ENCODE measurements around the gene PTPRT. TPM values are rescaled to one million over a fixed set of nuclear protein-coding genes. Genes with fewer than 3 reads are reported as not detected.
"Not testable (repeated sequence)": the region's sequence is repeated elsewhere in the genome, so short reads cannot be mapped to it uniquely, and the experiment has no call there.

Gene PTPRT
- total RNA-seq, 1 donor from 2014 or later, result not detected

DNA sequence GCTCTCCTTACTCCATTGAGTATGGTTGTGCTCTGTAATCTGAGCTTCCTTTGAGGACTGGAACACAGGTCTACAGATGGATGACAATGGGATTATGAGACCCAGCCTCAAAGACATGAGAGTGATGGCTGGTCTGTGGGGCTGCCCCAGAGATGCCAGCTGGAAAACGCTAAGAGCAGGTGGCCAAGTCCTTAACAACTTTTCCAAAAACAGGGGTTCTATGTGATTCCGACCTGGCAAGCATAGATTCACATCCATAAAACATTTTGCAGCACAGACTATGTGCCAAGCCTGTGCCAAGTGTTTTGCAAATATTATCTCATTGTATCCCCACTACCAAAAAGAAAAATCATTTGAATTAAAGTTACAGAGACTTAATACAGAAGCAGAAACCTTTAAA, 270.4 kb downstream of the PTPRT start:
- TF ChIP-seq, protein P1, sequence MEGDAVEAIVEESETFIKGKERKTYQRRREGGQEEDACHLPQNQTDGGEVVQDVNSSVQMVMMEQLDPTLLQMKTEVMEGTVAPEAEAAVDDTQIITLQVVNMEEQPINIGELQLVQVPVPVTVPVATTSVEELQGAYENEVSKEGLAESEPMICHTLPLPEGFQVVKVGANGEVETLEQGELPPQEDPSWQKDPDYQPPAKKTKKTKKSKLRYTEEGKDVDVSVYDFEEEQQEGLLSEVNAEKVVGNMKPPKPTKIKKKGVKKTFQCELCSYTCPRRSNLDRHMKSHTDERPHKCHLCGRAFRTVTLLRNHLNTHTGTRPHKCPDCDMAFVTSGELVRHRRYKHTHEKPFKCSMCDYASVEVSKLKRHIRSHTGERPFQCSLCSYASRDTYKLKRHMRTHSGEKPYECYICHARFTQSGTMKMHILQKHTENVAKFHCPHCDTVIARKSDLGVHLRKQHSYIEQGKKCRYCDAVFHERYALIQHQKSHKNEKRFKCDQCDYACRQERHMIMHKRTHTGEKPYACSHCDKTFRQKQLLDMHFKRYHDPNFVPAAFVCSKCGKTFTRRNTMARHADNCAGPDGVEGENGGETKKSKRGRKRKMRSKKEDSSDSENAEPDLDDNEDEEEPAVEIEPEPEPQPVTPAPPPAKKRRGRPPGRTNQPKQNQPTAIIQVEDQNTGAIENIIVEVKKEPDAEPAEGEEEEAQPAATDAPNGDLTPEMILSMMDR (IDR thresholded peaks at IDR 0.05), result no peak
- Mint-ChIP-seq H3K4me1 (ENCODE audit: low read depth) (no peaks in the 10 kb centered on the region), H3K9me3 (ENCODE audit: low read depth) (peaks cover 47% of the 10 kb centered on the region), H3K27ac (ENCODE audit: unreplicated experiment) (no peak overlapping the region), H3K4me3 (ENCODE audit: unreplicated experiment) (no peak overlapping the region), H3K36me3 (ENCODE audit: low read depth) (no peaks in the 10 kb centered on the region), H3K27me3 (ENCODE audit: low read depth) (no peaks in the 10 kb centered on the region)
- DNase-seq (ENCODE audit: low spot score), result no peak

DNA sequence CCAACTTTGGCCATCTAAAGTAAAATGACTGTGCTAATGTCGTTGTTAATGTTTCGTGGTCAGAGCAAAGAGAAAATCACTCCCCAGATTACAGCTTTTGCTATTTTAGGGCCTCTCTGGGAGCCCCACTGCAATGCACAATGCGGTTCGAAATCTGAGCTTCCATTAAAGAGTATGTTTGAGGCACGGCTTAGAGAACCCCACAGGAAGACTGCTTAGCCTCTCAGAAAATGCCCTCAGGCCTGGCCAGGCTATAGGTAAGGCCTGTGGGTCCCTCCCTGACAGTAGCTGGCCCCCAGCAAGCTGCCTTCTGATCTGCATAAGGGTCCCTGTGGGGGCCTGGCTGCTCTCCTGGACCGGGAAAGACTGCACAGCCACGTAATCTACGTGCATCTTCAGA, 274.6 kb downstream of the PTPRT start:
- Mint-ChIP-seq H3K4me1 (ENCODE audit: low read depth) (no peaks in the 10 kb centered on the region), H3K4me3 (ENCODE audit: unreplicated experiment) (no peak overlapping the region), H3K27me3 (ENCODE audit: low read depth) (no peaks in the 10 kb centered on the region), H3K36me3 (ENCODE audit: low read depth) (no peaks in the 10 kb centered on the region), H3K27ac (ENCODE audit: unreplicated experiment) (no peak overlapping the region), H3K9me3 (ENCODE audit: low read depth) (peaks cover 28% of the 10 kb centered on the region)
- TF ChIP-seq, protein P1 (IDR thresholded peaks at IDR 0.05), result no peak
- no peak for DNase-seq (ENCODE audit: low spot score)

DNA sequence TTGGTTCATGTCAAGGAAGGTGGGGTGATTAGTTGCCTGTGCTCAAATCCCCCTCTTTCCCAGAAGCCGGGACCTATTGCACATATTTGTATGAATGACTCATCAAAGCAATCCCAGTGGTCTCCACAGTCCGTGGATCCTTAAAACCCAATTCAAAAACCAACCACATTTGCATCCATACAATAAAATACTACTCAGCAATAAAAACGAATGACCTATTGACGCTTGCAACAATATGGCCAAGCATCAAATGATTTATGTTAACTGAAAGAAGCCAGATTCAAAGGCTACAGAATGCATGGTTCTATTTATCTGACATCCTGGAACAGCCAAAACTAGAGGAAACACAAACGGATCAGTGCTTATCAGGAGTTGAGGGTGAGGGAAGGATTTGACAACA, 275.4 kb downstream of the PTPRT start:
- Mint-ChIP-seq H3K27me3 (ENCODE audit: low read depth) (no peaks in the 10 kb centered on the region), H3K4me3 (ENCODE audit: unreplicated experiment) (no peak overlapping the region), H3K4me1 (ENCODE audit: low read depth) (no peaks in the 10 kb centered on the region), H3K27ac (ENCODE audit: unreplicated experiment) (no peak overlapping the region), H3K9me3 (ENCODE audit: low read depth) (peaks cover 21% of the 10 kb centered on the region), H3K36me3 (ENCODE audit: low read depth) (no peaks in the 10 kb centered on the region)
- no peak for DNase-seq (ENCODE audit: low spot score)
- TF ChIP-seq, protein P1 (IDR thresholded peaks at IDR 0.05), result no peak

DNA sequence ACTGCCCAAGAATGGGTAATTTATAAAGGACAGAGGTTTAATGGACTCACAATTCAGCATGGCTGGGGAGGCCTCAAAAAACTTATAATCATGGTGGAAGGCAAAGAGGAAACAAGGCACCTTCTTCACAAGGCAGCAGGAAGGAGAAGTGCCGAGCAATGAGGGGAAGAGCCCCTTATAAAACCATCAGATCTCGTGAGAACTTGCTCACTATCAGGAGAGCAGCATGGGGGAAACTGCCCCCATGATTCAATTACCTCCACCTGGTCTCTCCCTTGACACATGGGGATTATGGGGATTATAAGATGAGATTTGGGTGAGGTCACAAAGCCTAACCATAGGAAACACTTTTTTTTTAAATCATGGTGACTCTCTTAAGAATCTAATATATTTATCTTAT, 278.9 kb downstream of the PTPRT start:
- H3K4me1 Mint-ChIP-seq (ENCODE audit: low read depth); H3K9me3 Mint-ChIP-seq (ENCODE audit: low read depth); H3K27me3 Mint-ChIP-seq (ENCODE audit: low read depth); H3K36me3 Mint-ChIP-seq (ENCODE audit: low read depth); H3K27ac Mint-ChIP-seq (ENCODE audit: unreplicated experiment); DNase-seq (ENCODE audit: low spot score); H3K4me3 Mint-ChIP-seq (ENCODE audit: unreplicated experiment): not testable (repeated sequence)

DNA sequence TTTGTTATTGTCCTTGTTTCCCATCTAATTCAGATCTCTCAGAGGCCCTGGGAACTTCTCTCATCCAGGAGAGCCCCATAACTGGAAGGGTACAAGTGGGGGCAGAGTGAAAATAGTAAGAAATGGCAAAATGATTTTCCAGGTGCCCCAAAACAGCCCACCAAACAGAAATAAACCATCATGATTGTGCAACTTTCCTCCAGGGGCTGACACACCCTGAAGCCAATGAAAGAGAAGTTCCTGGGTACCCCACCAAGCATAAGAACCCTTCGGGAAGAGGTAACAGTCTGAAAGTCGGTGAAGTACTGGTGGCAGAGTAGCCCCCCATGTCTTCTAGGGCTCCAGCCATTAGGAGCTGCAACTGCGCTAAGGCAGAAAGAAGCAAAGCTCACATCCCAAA, 282.0 kb downstream of the PTPRT start:
- TF ChIP-seq, protein P1 (IDR thresholded peaks at IDR 0.05), result no peak
- Mint-ChIP-seq H3K27ac (ENCODE audit: unreplicated experiment) (no peak overlapping the region), H3K4me1 (ENCODE audit: low read depth) (no peaks in the 10 kb centered on the region), H3K9me3 (ENCODE audit: low read depth) (peaks cover 17% of the 10 kb centered on the region), H3K36me3 (ENCODE audit: low read depth) (no peaks in the 10 kb centered on the region), H3K27me3 (ENCODE audit: low read depth) (no peaks in the 10 kb centered on the region), H3K4me3 (ENCODE audit: unreplicated experiment) (no peak overlapping the region)
- DNase-seq (ENCODE audit: low spot score), result no peak

DNA sequence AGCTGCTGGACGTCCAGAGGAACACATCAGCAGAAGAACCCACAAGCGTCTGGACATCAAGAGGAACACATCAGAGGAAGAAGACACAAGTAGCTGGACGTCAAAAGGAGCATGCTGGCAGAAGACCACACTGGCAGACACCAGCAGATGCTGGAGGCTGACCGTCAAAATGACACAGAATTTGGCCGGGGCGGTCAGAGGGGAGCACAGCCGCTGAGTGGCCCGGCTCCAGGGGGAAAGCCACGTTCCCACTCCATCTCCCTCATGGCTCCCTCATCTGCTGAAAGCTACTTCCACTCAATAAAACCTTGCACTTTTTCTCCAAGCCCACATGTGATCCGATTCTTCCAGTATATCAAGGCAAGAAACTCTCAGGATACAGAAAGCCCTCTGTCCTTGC, 283.6 kb downstream of the PTPRT start:
- Mint-ChIP-seq H3K9me3 (ENCODE audit: low read depth) (peaks cover 20% of the 10 kb centered on the region), H3K27ac (ENCODE audit: unreplicated experiment) (no peak overlapping the region), H3K36me3 (ENCODE audit: low read depth) (no peaks in the 10 kb centered on the region), H3K4me3 (ENCODE audit: unreplicated experiment) (no peak overlapping the region), H3K4me1 (ENCODE audit: low read depth) (no peaks in the 10 kb centered on the region), H3K27me3 (ENCODE audit: low read depth) (no peaks in the 10 kb centered on the region)
- no peak for DNase-seq (ENCODE audit: low spot score)
- TF ChIP-seq, protein P1 (IDR thresholded peaks at IDR 0.05), result no peak

All from chondrocyte (in vitro differentiated cells).